ENCODE data around the gene SLX9.

The SLX9 gene

DNA sequence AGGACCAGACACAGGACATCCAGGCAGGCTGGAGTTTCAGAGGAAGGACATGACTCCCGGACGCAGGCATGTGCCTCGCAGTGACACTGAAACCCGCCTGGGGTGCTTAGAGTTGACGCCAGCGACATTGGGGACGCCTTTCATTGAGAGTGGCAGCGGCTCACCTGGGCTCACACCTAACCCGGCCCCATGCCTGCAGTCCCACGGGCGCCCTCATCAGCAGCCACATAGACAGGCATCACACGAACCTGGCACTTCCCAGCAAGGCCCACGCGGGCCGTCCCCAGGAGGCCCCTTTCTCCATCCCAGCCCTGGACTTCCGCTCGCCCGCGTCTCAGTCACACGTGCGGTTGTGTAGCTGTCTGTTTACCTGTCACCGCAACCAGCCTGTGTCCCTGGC lies 36.1 kb upstream of the SLX9 start:
- no peak overlapping the region for H3K27ac ChIP-seq
- TF ChIP-seq, protein P1, sequence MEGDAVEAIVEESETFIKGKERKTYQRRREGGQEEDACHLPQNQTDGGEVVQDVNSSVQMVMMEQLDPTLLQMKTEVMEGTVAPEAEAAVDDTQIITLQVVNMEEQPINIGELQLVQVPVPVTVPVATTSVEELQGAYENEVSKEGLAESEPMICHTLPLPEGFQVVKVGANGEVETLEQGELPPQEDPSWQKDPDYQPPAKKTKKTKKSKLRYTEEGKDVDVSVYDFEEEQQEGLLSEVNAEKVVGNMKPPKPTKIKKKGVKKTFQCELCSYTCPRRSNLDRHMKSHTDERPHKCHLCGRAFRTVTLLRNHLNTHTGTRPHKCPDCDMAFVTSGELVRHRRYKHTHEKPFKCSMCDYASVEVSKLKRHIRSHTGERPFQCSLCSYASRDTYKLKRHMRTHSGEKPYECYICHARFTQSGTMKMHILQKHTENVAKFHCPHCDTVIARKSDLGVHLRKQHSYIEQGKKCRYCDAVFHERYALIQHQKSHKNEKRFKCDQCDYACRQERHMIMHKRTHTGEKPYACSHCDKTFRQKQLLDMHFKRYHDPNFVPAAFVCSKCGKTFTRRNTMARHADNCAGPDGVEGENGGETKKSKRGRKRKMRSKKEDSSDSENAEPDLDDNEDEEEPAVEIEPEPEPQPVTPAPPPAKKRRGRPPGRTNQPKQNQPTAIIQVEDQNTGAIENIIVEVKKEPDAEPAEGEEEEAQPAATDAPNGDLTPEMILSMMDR (IDR thresholded peaks at IDR 0.05), result no peak
- no peak for TF ChIP-seq ZFX (IDR thresholded peaks at IDR 0.05; ENCODE audit: borderline replicate concordance)

DNA sequence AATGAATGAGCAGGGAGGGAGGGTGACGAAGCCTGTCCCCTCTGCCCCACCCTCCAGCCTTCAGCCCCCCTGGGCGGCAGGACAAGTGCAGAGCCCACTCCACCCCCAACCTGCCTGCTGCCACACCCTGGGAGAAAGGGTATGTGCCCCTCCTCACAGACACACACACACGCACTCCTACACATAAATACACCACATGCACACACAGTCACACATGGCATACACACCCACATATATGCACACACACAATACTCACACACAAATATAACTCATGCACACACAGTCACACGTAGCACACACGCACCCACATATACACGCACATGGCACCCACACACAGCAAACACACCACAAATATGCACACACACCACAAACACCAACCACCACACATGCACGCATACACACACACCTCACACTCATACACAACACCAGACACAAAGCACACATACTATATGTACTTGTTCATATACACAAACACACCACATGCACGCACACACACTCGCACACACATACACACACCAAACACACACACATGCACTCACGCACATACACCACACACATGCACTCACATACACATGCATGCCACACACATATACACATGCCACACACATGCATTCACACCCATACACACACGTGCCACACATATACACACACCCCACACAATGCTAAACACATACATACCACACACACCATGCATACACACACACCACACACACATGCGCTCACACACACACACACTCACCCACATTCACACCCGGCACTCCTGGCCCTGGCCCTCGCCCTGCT lies 35.5 kb upstream of the SLX9 start:
- no peak for TF ChIP-seq ZFX (IDR thresholded peaks at IDR 0.05; ENCODE audit: borderline replicate concordance)
- TF ChIP-seq, protein P1 (IDR thresholded peaks at IDR 0.05), result no peak
- H3K27ac ChIP-seq, result no peak overlapping the region

DNA sequence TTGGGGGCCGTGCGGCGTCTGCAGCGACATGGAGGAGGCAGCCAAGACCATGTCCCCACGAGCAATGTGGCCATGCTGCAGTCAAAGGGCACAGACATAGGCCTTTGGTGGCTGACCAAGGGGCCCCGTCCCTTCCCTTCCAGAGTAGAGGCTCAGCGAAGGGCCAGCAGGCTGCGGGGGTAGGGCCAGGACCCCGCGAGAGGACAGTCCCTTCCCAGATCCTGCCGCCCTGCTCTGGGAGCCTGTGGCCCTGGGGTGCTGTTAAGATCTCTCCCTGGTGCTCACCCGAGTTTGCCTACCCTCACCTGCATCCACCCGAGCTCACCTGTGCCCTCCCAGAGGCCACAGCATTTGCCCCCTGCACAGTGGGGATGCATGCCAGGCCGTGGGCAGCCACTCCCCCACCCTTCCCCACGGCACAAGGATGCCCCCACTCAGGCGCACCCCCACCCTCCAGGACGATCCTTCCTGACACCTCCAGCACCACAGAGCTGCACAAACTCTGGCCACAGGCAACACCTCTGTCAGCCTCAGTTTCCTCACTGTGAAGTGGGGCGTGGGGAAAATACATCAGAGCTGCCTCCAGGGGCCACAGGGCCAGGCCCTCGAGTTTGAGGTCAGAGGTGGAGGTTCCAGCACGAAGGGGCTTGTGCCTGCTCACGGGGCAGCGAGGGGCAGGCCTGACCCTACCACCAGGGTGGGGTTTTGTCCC lies 34.7 kb upstream of the SLX9 start:
- no peak overlapping the region for H3K27ac ChIP-seq
- TF ChIP-seq, protein P1 (IDR thresholded peaks at IDR 0.05), result no peak
- TF ChIP-seq ZFX (IDR thresholded peaks at IDR 0.05; ENCODE audit: borderline replicate concordance), result no peak

DNA sequence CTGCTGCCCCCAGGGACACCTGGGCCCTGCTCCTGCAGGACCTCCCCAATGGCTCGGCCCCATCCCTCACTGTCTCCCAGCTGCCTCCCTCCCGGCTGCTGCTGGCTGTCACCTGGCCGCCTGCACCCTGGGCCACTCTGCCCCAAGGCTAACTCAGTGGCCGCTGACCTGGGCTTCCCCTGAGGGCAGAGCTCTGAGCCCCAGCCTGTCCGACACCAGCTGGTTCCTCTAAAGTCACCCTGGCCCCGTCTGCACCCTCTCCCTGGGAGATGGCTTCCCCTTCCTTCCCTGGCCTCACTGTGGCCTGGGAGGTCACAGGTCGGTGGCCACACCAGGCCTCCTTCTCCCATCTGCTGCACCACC lies 34.1 kb upstream of the SLX9 start:
- no peak overlapping the region for H3K27ac ChIP-seq
- TF ChIP-seq ZFX (IDR thresholded peaks at IDR 0.05; ENCODE audit: borderline replicate concordance), result no peak
- TF ChIP-seq, protein P1 (IDR thresholded peaks at IDR 0.05), result no peak

DNA sequence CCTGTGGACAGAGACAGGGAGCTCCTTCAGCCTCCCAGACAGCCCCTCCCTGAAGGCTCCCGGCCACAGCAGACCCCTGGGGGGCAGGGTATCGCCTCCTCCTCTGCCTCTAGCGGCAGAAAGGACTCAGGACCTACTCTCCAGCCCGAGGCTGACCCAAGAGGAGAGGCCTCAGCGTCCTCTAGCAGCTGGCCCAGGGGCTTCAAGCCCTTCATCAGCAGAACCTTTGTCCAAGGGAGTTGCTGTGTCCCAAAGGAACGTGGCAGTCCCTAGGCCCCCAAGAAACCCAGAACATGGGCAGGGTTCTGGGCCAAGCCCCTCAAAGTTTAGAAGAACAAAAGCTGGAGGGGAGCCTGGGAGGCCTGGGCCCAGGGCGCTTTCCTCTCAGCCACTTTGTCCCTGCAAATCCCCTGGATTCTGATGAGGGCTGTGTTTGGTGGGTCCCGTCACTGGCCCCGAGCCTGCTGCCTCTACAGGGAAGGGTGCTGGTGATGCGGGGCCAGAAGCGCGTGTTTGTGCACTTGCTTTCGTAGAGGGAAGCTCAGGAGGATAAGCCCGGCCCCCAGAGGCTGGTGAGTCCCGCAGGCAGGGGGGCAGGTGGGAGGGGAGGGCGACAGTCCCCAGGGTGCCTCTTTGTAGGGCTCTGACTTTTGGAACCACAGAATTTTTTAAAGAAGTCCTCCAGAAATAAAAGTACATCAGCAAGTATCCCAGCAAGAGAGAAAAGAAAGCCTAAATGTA lies 32.4 kb upstream of the SLX9 start:
- TF ChIP-seq, protein P1 (IDR thresholded peaks at IDR 0.05), result no peak
- TF ChIP-seq ZFX (IDR thresholded peaks at IDR 0.05; ENCODE audit: borderline replicate concordance), result no peak
- H3K27ac ChIP-seq, result no peak overlapping the region

DNA sequence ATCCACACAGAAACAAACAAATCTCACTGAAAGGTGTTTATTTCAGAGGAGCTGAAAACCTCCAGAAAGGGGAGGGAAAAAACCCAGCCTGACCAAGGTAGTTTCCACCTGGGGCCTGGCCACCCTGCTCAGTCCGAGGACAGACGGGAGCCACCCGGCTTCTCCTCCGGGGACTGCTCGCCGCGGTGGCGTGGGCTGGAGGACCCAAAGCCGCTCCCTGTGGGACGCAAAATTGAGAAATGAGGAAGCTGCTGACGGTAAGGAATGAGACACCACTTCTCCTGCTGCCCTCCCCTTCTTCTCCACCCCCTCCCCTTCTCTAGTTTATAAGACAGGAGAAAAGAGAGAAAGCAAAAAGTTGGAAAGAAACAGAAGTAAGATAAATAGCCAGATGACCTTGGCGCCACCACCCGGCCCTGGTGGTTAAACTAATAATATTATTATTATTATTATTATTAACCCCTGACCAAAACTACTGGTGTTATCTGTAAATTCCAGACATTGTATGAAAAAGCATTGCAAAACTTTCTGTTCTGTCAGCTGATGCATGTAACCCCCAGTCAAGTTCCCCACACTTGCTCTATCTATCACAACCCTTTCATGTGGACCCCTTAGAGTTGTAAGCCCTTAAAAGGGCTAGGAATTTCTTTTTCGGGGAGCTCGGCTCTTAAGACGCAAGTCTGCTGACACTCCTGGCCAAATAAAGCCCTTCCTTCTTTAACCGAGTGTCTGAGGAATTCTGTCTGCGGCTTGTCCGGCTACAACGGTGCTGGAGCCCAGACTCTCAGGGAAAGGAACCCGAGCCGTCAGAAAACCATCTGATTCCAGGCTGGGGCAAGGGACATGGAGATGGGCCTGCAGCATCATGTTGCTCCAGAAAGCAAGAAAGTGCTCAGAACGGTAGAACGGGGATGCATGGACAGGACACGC lies 31.6 kb upstream of the SLX9 start:
- TF ChIP-seq, protein P1 (IDR thresholded peaks at IDR 0.05), result no peak
- no peak for TF ChIP-seq ZFX (IDR thresholded peaks at IDR 0.05; ENCODE audit: borderline replicate concordance)
- H3K27ac ChIP-seq, result no peak overlapping the region
